Activated CD4-positive, alpha-beta memory T cell treated with anti-CD3 and anti-CD28 coated beads for 36 hours (primary cell): Measurements from ENCODE around the gene MVK. TPM values are rescaled to one million over a fixed set of nuclear protein-coding genes. Genes with fewer than 3 reads are reported as not detected.

ENCODE experiments used
- CTCF ChIA-PET: fragments of 350-600 bp; sonication (Branson Sonifier 250); formaldehyde crosslinking; loops from one replicate; lab custom pipeline; 2021; ENCODE audit warnings: antibody characterized with exemption, inconsistent platforms; lab: Charles Lee
- POLR2A ChIA-PET: fragments of 350-600 bp; sonication (Branson Sonifier 250); formaldehyde crosslinking; loops from one replicate; lab custom pipeline; 2021; ENCODE audit warnings: antibody characterized with exemption; lab: Charles Lee
- DNase-seq: peaks from one replicate; pipeline ENCODE4 v3.0.0-alpha.2; 2020
- H3K27ac Mint-ChIP-seq: one replicate; pipeline ENCODE4 v1.8.0; 2021; ENCODE audit warnings: mixed read lengths
- H3K27me3 Mint-ChIP-seq: one replicate; pipeline ENCODE4 v1.8.0; 2021; ENCODE audit warnings: mixed read lengths
- H3K36me3 Mint-ChIP-seq: one replicate; pipeline ENCODE4 v1.8.0; 2021; ENCODE audit warnings: mixed read lengths
- H3K4me1 Mint-ChIP-seq: one replicate; pipeline ENCODE4 v1.8.0; 2021; ENCODE audit warnings: low read depth, mixed read lengths
- H3K4me3 Mint-ChIP-seq: one replicate; pipeline ENCODE4 v1.8.0; 2021; ENCODE audit warnings: mild to moderate bottlenecking, mixed read lengths
- H3K9me3 Mint-ChIP-seq: one replicate; pipeline ENCODE4 v1.8.0; 2021; ENCODE audit warnings: mixed read lengths
- intact Hi-C: fragments of 100-400 bp; cut with micrococcal nuclease; formaldehyde crosslinking; loops from one replicate; pipeline ENCODE4 v1.15.1; 2023
- total RNA-seq, 2 experiments: library from RNA; stranded (reverse); gene quantifications; one replicate each; pipeline ENCODE4 v1.2.3, GENCODE V29; 2021

MVK gene
- total RNA-seq, 2 experiments from 2014 or later, result 21.2 TPM

- ChIA-PET POLR2A (no interaction called here), CTCF (interaction anchor here (0.9 kb wide), 1 partner anchor 19 kb away, joined by 3 read pairs; no protein-coding TSS in a partner anchor)
- DNase-seq, result no peak
- Mint-ChIP-seq H3K4me1 (no peaks in the 10 kb centered on the region), H3K9me3 (no peaks in the 10 kb centered on the region), H3K27me3 (peaks cover 26% of the 10 kb centered on the region), H3K4me3 (no peak overlapping the region), H3K36me3 (no peaks in the 10 kb centered on the region), H3K27ac (no peak overlapping the region)
- intact Hi-C loops, result no loop called here
Observed at GRCh38 chr12:109615556-109616229, 42.1 kb downstream of the MVK start.

- Mint-ChIP-seq H3K4me3 (no peak overlapping the region), H3K4me1 (peaks cover 4% of the 10 kb centered on the region), H3K36me3 (no peaks in the 10 kb centered on the region), H3K9me3 (no peaks in the 10 kb centered on the region), H3K27me3 (peaks cover 27% of the 10 kb centered on the region), H3K27ac (no peak overlapping the region)
- CTCF ChIA-PET, result no interaction called here
- intact Hi-C loops, result no loop called here
- POLR2A ChIA-PET, result no interaction called here
- no peak for DNase-seq
Observed at GRCh38 chr12:109617491-109617890, 43.9 kb downstream of the MVK start.

- peaks cover 21% of the 10 kb centered on the region for H3K27me3 Mint-ChIP-seq
- intact Hi-C loops, result no loop called here
- ChIA-PET POLR2A (no interaction called here), CTCF (no interaction called here)
- no peak overlapping the region for H3K4me3 Mint-ChIP-seq
- H3K27ac Mint-ChIP-seq, result no peak overlapping the region
- DNase-seq, result no peak
- H3K4me1 Mint-ChIP-seq, result peaks cover 4% of the 10 kb centered on the region
- H3K9me3 Mint-ChIP-seq, result no peaks in the 10 kb centered on the region
- no peaks in the 10 kb centered on the region for H3K36me3 Mint-ChIP-seq
Observed at GRCh38 chr12:109618082-109618481, 44.5 kb downstream of the MVK start.

GRCh38 chr12:109619002-109619604 lies 45.5 kb downstream of the MVK start:
- ChIA-PET CTCF (no interaction called here), POLR2A (no interaction called here)
- no peak overlapping the region for H3K4me3 Mint-ChIP-seq
- intact Hi-C loops, result no loop called here
- no peak overlapping the region for H3K27ac Mint-ChIP-seq
- peaks cover 21% of the 10 kb centered on the region for H3K27me3 Mint-ChIP-seq
- H3K9me3 Mint-ChIP-seq, result no peaks in the 10 kb centered on the region
- peaks cover 4% of the 10 kb centered on the region for H3K4me1 Mint-ChIP-seq
- no peak for DNase-seq
- no peaks in the 10 kb centered on the region for H3K36me3 Mint-ChIP-seq

GRCh38 chr12:109621211-109621694 lies 47.7 kb downstream of the MVK start:
- no peak overlapping the region for H3K27ac Mint-ChIP-seq
- H3K27me3 Mint-ChIP-seq, result peaks cover 22% of the 10 kb centered on the region
- H3K9me3 Mint-ChIP-seq, result no peaks in the 10 kb centered on the region
- H3K4me3 Mint-ChIP-seq, result no peak overlapping the region
- no peak for DNase-seq
- ChIA-PET CTCF (interaction anchor here (2.2 kb wide), 1 partner anchor 23 kb away, joined by 15 read pairs; no protein-coding TSS in a partner anchor), POLR2A (no interaction called here)
- H3K36me3 Mint-ChIP-seq, result no peaks in the 10 kb centered on the region
- peaks cover 4% of the 10 kb centered on the region for H3K4me1 Mint-ChIP-seq
- intact Hi-C loops, result no loop called here

DNA sequence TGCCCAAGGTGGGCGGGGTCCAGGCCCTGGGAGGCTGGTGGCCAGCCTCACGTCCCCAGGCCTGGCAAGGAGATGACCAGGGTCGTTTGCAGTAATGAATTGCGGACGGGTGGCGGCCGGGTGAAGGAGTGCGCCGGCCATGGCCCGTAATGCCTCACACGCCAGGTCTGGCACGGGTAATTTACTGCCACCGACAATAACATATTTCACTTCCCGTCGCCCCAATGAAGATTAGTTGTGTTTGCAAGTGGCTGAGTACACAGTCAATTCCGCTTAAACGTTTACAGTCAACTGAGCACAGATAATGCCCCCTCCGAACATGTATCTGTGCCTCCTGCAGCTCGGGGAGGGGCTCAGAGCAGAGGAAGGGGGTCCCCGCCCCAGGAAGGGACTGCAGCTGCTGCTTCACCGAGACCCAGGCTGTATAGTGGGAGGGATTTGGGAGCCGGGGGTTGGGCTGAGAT lies 48.3 kb downstream of the MVK start:
- H3K27me3 Mint-ChIP-seq, result peaks cover 19% of the 10 kb centered on the region
- ChIA-PET CTCF (interaction anchor here (1.6 to 2.2 kb wide), 2 partner anchors 24 kb away, joined by 4 to 15 read pairs; no protein-coding TSS in a partner anchor), POLR2A (no interaction called here)
- no peak for DNase-seq
- no peak overlapping the region for H3K4me3 Mint-ChIP-seq
- H3K36me3 Mint-ChIP-seq, result no peaks in the 10 kb centered on the region
- intact Hi-C loops, result no loop called here
- H3K4me1 Mint-ChIP-seq, result peaks cover 4% of the 10 kb centered on the region
- H3K27ac Mint-ChIP-seq, result no peak overlapping the region
- H3K9me3 Mint-ChIP-seq, result no peaks in the 10 kb centered on the region

DNA sequence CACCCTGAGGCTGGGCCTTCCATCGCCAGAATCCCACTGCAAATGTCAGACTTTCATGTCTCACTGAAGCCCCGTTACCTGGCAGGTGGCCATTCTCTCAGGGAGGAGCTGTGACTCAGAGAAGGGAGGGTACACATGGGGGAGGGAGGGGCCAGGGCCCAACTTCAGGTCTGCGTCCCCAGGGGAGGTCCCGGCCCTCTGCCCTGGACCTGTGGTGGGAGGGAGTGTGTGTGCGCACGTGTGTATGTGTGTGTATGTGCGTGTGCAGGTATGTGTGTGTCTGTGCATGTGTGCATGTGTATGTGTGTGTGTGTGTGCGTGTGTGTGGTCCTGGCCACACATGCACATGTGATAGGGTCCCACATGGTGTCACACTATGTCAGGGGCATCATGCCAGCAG lies 50.9 kb downstream of the MVK start:
- Mint-ChIP-seq H3K9me3 (no peaks in the 10 kb centered on the region), H3K4me3 (no peak overlapping the region), H3K36me3 (no peaks in the 10 kb centered on the region), H3K4me1 (peaks cover 4% of the 10 kb centered on the region), H3K27me3 (peaks cover 30% of the 10 kb centered on the region), H3K27ac (no peak overlapping the region)
- intact Hi-C loops, result no loop called here
- DNase-seq, result no peak
- POLR2A ChIA-PET, result no interaction called here
- CTCF ChIA-PET, result no interaction called here

DNA sequence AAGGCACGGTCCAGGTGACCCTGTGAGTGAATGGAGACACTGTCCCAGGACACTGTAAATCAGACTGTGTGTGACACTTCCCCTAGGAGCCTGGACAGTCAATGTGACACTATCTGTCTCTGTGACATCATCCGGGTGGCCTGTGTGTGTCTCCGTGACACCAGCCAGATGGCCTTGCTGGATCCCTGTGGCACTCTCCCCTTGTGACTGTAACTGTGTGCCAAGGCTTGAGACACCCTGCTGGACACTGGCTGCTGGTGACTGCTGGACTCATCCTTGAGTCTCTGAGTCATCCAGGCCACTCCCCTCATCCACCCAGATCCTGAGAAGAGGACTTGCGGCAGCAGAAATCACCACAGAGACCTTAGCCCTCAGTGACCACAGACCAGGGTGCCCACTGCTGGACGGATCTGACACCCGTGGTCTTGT lies 51.6 kb downstream of the MVK start:
- no peaks in the 10 kb centered on the region for H3K9me3 Mint-ChIP-seq
- intact Hi-C loops, result no loop called here
- H3K4me1 Mint-ChIP-seq, result peaks cover 4% of the 10 kb centered on the region
- H3K27me3 Mint-ChIP-seq, result peaks cover 30% of the 10 kb centered on the region
- DNase-seq, result no peak
- H3K27ac Mint-ChIP-seq, result no peak overlapping the region
- no peaks in the 10 kb centered on the region for H3K36me3 Mint-ChIP-seq
- no peak overlapping the region for H3K4me3 Mint-ChIP-seq
- CTCF ChIA-PET, result no interaction called here
- POLR2A ChIA-PET, result no interaction called here

DNA sequence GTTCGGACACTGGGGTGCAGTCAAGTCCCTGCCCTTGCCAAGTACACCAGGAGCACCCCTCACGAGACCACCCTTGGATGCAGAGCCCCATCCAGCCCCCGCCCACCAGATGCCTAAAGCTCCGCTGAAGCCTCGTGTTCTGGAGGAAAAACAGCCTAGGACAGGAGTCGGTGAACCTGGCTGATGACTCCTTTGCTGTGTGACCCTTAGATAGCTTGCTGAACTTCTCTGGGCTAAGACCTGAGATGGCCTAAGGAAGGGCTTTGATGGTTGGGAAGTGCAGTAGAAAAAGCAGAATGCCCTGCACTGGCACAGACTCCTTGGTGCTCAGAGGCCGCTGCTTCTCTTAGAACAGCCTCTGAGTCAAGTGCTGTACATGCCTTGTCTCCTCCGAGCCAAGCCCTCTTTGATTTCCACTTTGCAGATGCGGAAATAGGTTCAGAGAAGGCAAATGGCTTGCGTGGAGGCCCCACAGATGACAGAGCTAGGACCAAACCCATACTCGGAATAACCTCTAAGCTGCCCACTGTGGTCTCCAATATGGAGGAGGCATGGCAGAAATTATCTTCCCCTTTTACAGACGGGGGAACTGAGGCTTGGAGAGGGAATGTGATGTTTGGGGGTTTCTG lies 52.3 kb downstream of the MVK start:
- Mint-ChIP-seq H3K27ac (no peak overlapping the region), H3K9me3 (no peaks in the 10 kb centered on the region), H3K4me1 (peaks cover 4% of the 10 kb centered on the region), H3K4me3 (no peak overlapping the region), H3K27me3 (peaks cover 34% of the 10 kb centered on the region), H3K36me3 (no peaks in the 10 kb centered on the region)
- ChIA-PET POLR2A (no interaction called here), CTCF (no interaction called here)
- DNase-seq, result no peak
- intact Hi-C loops, result no loop called here

DNA sequence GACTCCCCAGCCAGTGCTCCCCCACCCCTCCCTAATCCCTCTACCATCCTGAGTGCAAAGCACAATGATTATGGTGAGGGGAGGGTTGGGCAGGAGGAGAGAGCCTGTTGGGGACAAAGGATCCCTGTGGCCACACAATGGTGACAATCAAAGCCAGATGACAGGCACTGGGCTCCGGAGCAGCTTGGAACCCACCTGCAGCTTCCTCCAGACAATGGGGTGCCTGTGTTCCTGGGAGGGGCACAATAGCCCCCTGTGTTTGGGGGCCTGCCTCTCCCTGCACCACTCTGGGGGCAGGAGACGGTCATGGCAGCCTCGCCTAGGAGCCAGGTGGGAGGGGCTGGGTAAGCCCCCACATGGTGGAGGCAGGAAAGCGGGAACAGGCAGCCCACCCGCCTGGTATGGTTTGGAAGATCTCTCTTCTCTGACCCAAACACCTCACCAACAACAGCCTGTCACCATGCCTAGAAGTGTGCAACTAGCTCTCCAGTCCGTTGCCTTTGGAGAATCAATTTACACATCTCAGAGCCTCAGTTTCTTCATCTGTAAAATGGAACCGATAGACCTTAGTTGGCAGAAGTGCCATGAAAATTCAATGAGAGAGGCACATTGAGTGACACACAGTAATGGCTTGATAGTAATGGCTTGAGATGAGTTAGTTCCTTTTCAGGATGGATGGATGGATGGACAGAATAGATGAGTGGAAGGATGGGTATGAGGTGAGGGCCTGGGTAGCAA lies 53.0 kb downstream of the MVK start:
- ChIA-PET CTCF (no interaction called here), POLR2A (no interaction called here)
- Mint-ChIP-seq H3K9me3 (no peaks in the 10 kb centered on the region), H3K27me3 (peaks cover 34% of the 10 kb centered on the region), H3K4me1 (peaks cover 4% of the 10 kb centered on the region), H3K36me3 (no peaks in the 10 kb centered on the region), H3K27ac (no peak overlapping the region), H3K4me3 (no peak overlapping the region)
- intact Hi-C loops, result no loop called here
- DNase-seq, result no peak

- peaks cover 36% of the 10 kb centered on the region for H3K27me3 Mint-ChIP-seq
- CTCF ChIA-PET, result no interaction called here
Observed at GRCh38 chr12:109627633-109628032, 54.0 kb downstream of the MVK start.

DNA sequence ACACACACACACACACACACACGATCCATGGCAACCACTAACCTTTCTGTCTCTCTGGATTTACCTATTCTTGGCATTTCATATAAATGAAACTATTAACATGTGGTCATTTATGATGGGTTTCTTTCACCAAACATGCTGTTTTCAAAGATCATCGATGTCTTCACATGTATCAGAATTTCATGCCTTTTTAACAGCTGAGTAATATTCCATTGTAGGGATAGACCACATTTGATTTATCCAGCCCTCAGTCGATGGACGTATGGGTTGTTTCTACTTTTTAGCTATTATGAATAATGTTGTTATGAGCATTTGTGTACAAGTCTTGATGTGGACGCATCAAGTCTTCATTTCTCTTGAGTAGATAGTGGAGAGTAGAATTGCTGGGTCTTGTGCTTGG lies 56.5 kb downstream of the MVK start:
- no peaks in the 10 kb centered on the region for H3K9me3 Mint-ChIP-seq
- POLR2A ChIA-PET, result no interaction called here
- H3K4me3 Mint-ChIP-seq, result no peak overlapping the region
- CTCF ChIA-PET, result no interaction called here
- no peak overlapping the region for H3K27ac Mint-ChIP-seq
- intact Hi-C loops, result no loop called here
- DNase-seq, result no peak
- H3K27me3 Mint-ChIP-seq, result peaks cover 29% of the 10 kb centered on the region
- H3K36me3 Mint-ChIP-seq, result no peaks in the 10 kb centered on the region
- no peaks in the 10 kb centered on the region for H3K4me1 Mint-ChIP-seq

More at GRCh38 chr12:109627633-109628032, 54.0 kb downstream of the MVK start:
- Mint-ChIP-seq H3K4me3 (no peak overlapping the region), H3K36me3 (no peaks in the 10 kb centered on the region), H3K27ac (no peak overlapping the region), H3K4me1 (no peaks in the 10 kb centered on the region), H3K9me3 (no peaks in the 10 kb centered on the region)
- POLR2A ChIA-PET, result no interaction called here
- DNase-seq, result no peak
- intact Hi-C loops, result no loop called here
